ENCODE data around the gene DUSP11. TPM values are rescaled to one million over a fixed set of nuclear protein-coding genes. Genes with fewer than 3 reads are reported as not detected.
A peak's percentile ranks its signal among the peaks of the same experiment; 100 is the strongest.

Gene DUSP11
- total RNA-seq (2012; rRNA removed), result 31.2 and 33.7 TPM in 2 replicates

DNA sequence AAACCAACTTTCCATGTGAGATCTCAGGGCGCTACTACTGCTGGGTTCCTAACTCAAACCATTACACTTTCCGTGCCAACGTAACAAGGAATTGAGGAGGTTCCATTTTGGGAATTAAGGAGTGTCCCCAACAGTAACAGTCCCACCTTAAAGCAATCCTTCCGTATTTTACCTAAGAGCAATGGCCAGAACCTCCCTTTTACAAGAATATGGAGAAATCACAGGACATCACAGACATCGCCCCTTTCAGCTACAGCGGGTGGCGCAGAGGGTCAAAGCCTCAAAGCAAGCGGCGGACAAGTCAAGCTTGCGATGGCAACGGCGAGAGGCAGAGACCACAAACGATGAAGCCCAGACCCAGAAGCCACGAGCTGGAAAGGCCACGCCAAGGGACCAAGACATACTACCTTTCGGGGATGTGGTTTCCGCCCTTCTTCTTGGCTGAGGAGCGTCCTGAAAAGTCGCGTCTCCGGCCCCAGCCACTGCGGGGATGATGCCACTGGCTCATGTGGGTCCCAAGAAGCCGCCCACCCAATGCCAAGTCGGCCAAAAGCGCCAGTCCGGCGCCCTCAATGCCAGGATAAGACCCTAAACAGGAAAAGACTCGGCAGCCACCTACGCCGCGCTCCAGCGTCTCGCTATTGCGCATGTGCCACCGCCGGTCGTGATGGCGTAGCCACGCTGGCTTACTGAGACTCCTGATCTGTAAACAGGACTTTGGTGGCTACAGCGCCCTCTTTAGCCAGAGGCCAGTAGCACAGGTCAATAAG, at the start of gene DUSP11:
DUSP11 (minus strand) TSS at position 637 of the 770 bp plus-strand sequence; CDS start at position 508, 129 bp downstream.
- Histone ChIP-seq H3K9me3 (replicated peaks; ENCODE audit: low read length) (no peaks in the 10 kb centered on the region), H3K36me3 (ENCODE audit: insufficient read depth, low read length) (peaks cover 17% of the 10 kb centered on the region)

GRCh38 chr2:73828818-73829570, 49.1 kb upstream of the DUSP11 start, which contains the start of gene STAMBP:
Gene STAMBP, plus strand, starts transcription at chr2:73828961. Its CDS starts 1,896 bp downstream, at chr2:73830857.
- peaks cover 16% of the 10 kb centered on the region for H3K36me3 ChIP-seq (ENCODE audit: insufficient read depth, low read length)
- H3K27me3 ChIP-seq (ENCODE audit: control insufficient read depth, insufficient read depth, low read length), result no peaks in the 10 kb centered on the region
- peak within 1 kb of the TSS; percentile 90 for H3K4me2 ChIP-seq (ENCODE audit: low read length)
- H3K4me3 ChIP-seq (ENCODE audit: low read length), result peak within 1 kb of the TSS; percentile 84
- H3K9ac ChIP-seq (ENCODE audit: low read depth, low read length), result peak within 1 kb of the TSS; percentile 92
- H3K9me3 ChIP-seq (replicated peaks; ENCODE audit: low read length), result no peaks in the 10 kb centered on the region
- H3K4me1 ChIP-seq (ENCODE audit: control insufficient read depth, insufficient read depth, low read length), result peaks cover 34% of the 10 kb centered on the region

More for the DNA sequence above, at the start of gene DUSP11:
- Histone ChIP-seq H3K4me2 (ENCODE audit: low read length) (peak within 1 kb of the TSS; percentile 84), H3K27me3 (ENCODE audit: control insufficient read depth, insufficient read depth, low read length) (no peaks in the 10 kb centered on the region), H3K4me3 (ENCODE audit: low read length) (peak within 1 kb of the TSS; percentile 91), H3K9ac (ENCODE audit: low read depth, low read length) (peak within 1 kb of the TSS; percentile 96), H3K4me1 (ENCODE audit: control insufficient read depth, insufficient read depth, low read length) (peaks cover 16% of the 10 kb centered on the region)

GRCh38 chr2:73828389-73828817, 48.5 kb upstream of the DUSP11 start:
- H3K4me2 ChIP-seq (ENCODE audit: low read length), result peak overlapping the region; percentile 90
- peak overlapping the region; percentile 84 for H3K4me3 ChIP-seq (ENCODE audit: low read length)
- H3K9me3 ChIP-seq (replicated peaks; ENCODE audit: low read length), result no peaks in the 10 kb centered on the region
- H3K27me3 ChIP-seq (ENCODE audit: control insufficient read depth, insufficient read depth, low read length), result no peaks in the 10 kb centered on the region
- peaks cover 12% of the 10 kb centered on the region for H3K36me3 ChIP-seq (ENCODE audit: insufficient read depth, low read length)
- peaks cover 34% of the 10 kb centered on the region for H3K4me1 ChIP-seq (ENCODE audit: control insufficient read depth, insufficient read depth, low read length)
- H3K9ac ChIP-seq (ENCODE audit: low read depth, low read length), result no peak overlapping the region

- Histone ChIP-seq H3K27me3 (ENCODE audit: control insufficient read depth, insufficient read depth, low read length) (no peaks in the 10 kb centered on the region), H3K9ac (ENCODE audit: low read depth, low read length) (no peak overlapping the region), H3K4me2 (ENCODE audit: low read length) (peak overlapping the region; percentile 90), H3K36me3 (ENCODE audit: insufficient read depth, low read length) (peaks cover 6% of the 10 kb centered on the region), H3K4me1 (ENCODE audit: control insufficient read depth, insufficient read depth, low read length) (peaks cover 34% of the 10 kb centered on the region), H3K9me3 (replicated peaks; ENCODE audit: low read length) (no peaks in the 10 kb centered on the region), H3K4me3 (ENCODE audit: low read length) (peak overlapping the region; percentile 84)
Observed at GRCh38 chr2:73827660-73828388, 47.9 kb upstream of the DUSP11 start.

DNA sequence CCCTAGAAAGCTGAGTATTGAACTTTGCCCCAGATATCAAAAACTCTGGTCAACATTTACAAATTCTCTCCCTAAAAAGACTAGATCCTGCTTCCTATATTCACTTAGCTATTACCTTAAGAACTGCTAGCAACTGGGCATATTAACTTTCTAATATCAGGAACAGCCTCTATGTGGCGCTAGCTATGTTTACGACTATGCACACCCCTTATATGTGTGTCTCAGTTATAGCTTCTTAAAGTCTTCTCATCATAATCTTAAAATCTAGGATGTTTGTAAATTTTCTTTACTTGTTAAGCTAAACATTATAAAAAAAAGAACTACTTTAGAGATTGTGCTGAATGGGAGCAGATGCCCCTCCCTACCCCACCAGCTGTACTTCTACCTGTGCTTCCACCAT, 47.1 kb upstream of the DUSP11 start:
- no peaks in the 10 kb centered on the region for H3K9me3 ChIP-seq (replicated peaks; ENCODE audit: low read length)
- peaks cover 30% of the 10 kb centered on the region for H3K4me1 ChIP-seq (ENCODE audit: control insufficient read depth, insufficient read depth, low read length)
- H3K36me3 ChIP-seq (ENCODE audit: insufficient read depth, low read length), result no peaks in the 10 kb centered on the region
- no peaks in the 10 kb centered on the region for H3K27me3 ChIP-seq (ENCODE audit: control insufficient read depth, insufficient read depth, low read length)
- H3K4me3 ChIP-seq (ENCODE audit: low read length), result no peak overlapping the region
- H3K4me2 ChIP-seq (ENCODE audit: low read length), result no peak overlapping the region
- H3K9ac ChIP-seq (ENCODE audit: low read depth, low read length), result no peak overlapping the region

DNA sequence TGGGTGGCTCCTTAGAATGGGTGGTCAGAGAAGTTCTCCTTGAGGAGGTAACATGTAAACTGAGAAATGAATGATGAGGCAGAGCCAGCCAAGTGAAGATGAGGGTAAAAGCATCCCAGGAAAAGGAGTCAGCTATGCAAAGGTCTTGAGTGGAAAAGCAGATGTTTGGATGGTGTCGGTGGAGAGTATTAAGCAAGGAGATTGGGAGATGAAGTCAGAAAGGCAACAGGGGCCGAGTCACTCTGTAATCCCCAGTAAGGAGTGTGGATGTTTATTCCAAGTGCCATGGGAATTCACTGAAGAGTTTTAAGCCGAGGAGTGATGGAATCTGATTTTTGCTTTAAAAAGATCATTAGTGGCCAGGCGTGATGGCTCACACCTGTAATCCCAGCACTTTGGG, 45.5 kb upstream of the DUSP11 start:
- H3K4me1 ChIP-seq (ENCODE audit: control insufficient read depth, insufficient read depth, low read length), result peaks cover 17% of the 10 kb centered on the region
- no peak overlapping the region for H3K9ac ChIP-seq (ENCODE audit: low read depth, low read length)
- no peaks in the 10 kb centered on the region for H3K9me3 ChIP-seq (replicated peaks; ENCODE audit: low read length)
- H3K36me3 ChIP-seq (ENCODE audit: insufficient read depth, low read length), result no peaks in the 10 kb centered on the region
- H3K27me3 ChIP-seq (ENCODE audit: control insufficient read depth, insufficient read depth, low read length), result peaks cover 14% of the 10 kb centered on the region
- H3K4me3 ChIP-seq (ENCODE audit: low read length), result no peak overlapping the region
- H3K4me2 ChIP-seq (ENCODE audit: low read length), result no peak overlapping the region

GRCh38 chr2:73823916-73824523, 44.1 kb upstream of the DUSP11 start:
- no peak overlapping the region for H3K4me2 ChIP-seq (ENCODE audit: low read length)
- H3K9me3 ChIP-seq (replicated peaks; ENCODE audit: low read length), result no peaks in the 10 kb centered on the region
- H3K9ac ChIP-seq (ENCODE audit: low read depth, low read length), result no peak overlapping the region
- no peak overlapping the region for H3K4me3 ChIP-seq (ENCODE audit: low read length)
- peaks cover 25% of the 10 kb centered on the region for H3K27me3 ChIP-seq (ENCODE audit: control insufficient read depth, insufficient read depth, low read length)
- H3K4me1 ChIP-seq (ENCODE audit: control insufficient read depth, insufficient read depth, low read length), result peaks cover 7% of the 10 kb centered on the region
- no peaks in the 10 kb centered on the region for H3K36me3 ChIP-seq (ENCODE audit: insufficient read depth, low read length)

DNA sequence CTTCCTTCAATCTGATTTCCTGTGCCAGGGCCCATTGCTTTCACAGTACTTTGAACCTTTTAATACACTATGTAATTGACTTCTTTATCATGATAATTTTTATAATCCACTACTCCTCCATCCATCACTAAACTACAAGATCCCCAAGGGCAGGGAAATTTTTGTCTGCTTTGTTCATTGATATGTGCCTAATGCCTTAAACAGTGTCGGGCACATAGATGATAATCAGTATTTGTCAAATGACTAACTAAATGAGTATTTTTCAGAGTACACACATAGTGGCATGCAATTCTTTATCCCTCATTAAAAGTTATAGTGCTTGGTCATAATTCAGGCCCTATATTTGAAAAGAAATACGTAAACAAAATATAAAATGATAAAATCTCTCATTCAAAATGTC, 43.5 kb upstream of the DUSP11 start:
- peaks cover 7% of the 10 kb centered on the region for H3K4me1 ChIP-seq (ENCODE audit: control insufficient read depth, insufficient read depth, low read length)
- peaks cover 26% of the 10 kb centered on the region for H3K27me3 ChIP-seq (ENCODE audit: control insufficient read depth, insufficient read depth, low read length)
- H3K36me3 ChIP-seq (ENCODE audit: insufficient read depth, low read length), result no peaks in the 10 kb centered on the region
- H3K4me2 ChIP-seq (ENCODE audit: low read length), result no peak overlapping the region
- H3K4me3 ChIP-seq (ENCODE audit: low read length), result no peak overlapping the region
- H3K9me3 ChIP-seq (replicated peaks; ENCODE audit: low read length), result no peaks in the 10 kb centered on the region
- no peak overlapping the region for H3K9ac ChIP-seq (ENCODE audit: low read depth, low read length)

DNA sequence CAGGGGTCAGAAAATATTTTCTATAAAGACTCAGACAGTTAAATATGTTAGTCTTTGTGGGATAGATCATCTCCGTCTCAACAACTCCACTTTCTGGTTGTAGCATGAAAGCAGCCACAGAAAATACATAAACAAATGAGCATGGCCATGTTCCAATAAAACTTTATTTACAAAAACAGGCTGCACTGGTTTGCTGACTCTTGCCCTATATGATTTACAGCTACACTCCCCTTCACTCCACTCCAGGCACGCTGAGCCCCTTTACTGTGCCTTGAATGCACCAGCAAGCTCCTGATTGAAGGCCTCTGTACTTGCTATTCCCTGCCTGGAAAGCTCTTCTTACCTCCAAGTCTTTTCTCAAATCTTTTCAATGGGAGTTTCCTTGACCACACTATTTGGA, 43.1 kb upstream of the DUSP11 start:
- Histone ChIP-seq H3K27me3 (ENCODE audit: control insufficient read depth, insufficient read depth, low read length) (peaks cover 26% of the 10 kb centered on the region), H3K4me2 (ENCODE audit: low read length) (no peak overlapping the region), H3K9me3 (replicated peaks; ENCODE audit: low read length) (no peaks in the 10 kb centered on the region), H3K4me3 (ENCODE audit: low read length) (no peak overlapping the region), H3K4me1 (ENCODE audit: control insufficient read depth, insufficient read depth, low read length) (peaks cover 4% of the 10 kb centered on the region), H3K9ac (ENCODE audit: low read depth, low read length) (no peak overlapping the region), H3K36me3 (ENCODE audit: insufficient read depth, low read length) (no peaks in the 10 kb centered on the region)

DNA sequence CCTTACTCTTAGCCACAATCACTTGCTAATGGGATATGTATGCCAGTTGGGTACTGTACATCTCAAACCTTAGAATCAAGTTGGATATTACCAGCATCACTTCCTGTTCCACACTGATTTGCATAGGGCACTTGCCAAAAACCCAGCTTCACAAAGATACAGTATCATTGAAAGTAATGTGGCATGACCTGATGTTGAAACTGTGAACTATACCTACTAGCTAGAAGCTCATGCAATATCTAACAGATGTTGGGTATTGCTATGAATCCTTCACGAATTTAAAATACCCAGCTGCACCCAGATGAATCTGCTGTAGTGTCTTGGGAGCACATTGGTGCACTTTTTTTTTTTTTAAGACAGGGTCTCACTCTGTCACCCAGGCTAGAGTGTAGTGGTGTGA, 42.4 kb upstream of the DUSP11 start:
- no peak overlapping the region for H3K4me2 ChIP-seq (ENCODE audit: low read length)
- no peak overlapping the region for H3K9ac ChIP-seq (ENCODE audit: low read depth, low read length)
- no peaks in the 10 kb centered on the region for H3K9me3 ChIP-seq (replicated peaks; ENCODE audit: low read length)
- no peak overlapping the region for H3K4me3 ChIP-seq (ENCODE audit: low read length)
- peaks cover 4% of the 10 kb centered on the region for H3K4me1 ChIP-seq (ENCODE audit: control insufficient read depth, insufficient read depth, low read length)
- H3K27me3 ChIP-seq (ENCODE audit: control insufficient read depth, insufficient read depth, low read length), result peaks cover 26% of the 10 kb centered on the region
- no peaks in the 10 kb centered on the region for H3K36me3 ChIP-seq (ENCODE audit: insufficient read depth, low read length)

DNA sequence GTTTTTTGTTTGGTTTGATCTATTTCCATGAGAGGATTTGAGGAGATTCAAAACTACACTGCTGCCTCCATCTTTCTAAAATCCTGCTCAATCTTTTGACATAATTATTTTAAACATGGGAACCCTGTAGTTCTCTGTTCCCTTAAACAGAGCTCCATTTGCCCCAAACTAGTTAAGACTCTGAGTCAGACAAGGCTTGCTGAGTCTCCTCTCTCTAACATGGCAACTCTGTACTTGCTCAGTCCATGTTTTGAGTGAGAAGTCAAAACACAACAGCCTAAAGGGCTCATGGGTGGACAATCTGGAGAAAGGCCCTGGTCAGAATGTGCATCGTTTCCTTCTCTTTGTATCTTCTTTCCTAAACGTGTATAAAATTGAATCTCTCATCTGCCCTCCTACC, 41.8 kb upstream of the DUSP11 start:
- H3K4me1 ChIP-seq (ENCODE audit: control insufficient read depth, insufficient read depth, low read length), result peaks cover 4% of the 10 kb centered on the region
- no peak overlapping the region for H3K4me2 ChIP-seq (ENCODE audit: low read length)
- no peak overlapping the region for H3K4me3 ChIP-seq (ENCODE audit: low read length)
- peaks cover 28% of the 10 kb centered on the region for H3K27me3 ChIP-seq (ENCODE audit: control insufficient read depth, insufficient read depth, low read length)
- no peaks in the 10 kb centered on the region for H3K36me3 ChIP-seq (ENCODE audit: insufficient read depth, low read length)
- no peaks in the 10 kb centered on the region for H3K9me3 ChIP-seq (replicated peaks; ENCODE audit: low read length)
- H3K9ac ChIP-seq (ENCODE audit: low read depth, low read length), result no peak overlapping the region
